Measurements from ENCODE around the gene PDHX.
"Not testable (repeated sequence)": the region's sequence is repeated elsewhere in the genome, so short reads cannot be mapped to it uniquely, and the experiment has no call there.

DNA sequence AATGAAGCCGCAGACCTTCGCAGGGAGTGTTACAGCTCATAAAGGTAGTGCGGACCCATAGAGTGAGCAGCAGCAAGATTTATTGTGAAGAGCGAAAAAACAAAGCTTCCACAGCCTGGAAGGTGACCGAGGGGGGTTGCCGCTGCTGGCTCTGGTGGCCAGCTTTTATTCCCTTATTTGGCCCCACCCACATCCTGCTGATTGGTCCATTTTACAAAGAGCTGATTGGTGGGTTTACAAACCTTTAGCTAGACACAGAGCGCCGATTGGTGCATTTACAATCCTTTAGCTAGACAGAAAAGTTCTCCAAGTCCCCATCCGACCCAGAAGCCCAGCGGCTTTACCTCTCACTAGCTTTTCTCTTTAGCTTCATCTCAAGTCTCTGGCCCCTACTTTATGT, 2.9 kb upstream of the PDHX start:
- TF ChIP-seq, protein P1, sequence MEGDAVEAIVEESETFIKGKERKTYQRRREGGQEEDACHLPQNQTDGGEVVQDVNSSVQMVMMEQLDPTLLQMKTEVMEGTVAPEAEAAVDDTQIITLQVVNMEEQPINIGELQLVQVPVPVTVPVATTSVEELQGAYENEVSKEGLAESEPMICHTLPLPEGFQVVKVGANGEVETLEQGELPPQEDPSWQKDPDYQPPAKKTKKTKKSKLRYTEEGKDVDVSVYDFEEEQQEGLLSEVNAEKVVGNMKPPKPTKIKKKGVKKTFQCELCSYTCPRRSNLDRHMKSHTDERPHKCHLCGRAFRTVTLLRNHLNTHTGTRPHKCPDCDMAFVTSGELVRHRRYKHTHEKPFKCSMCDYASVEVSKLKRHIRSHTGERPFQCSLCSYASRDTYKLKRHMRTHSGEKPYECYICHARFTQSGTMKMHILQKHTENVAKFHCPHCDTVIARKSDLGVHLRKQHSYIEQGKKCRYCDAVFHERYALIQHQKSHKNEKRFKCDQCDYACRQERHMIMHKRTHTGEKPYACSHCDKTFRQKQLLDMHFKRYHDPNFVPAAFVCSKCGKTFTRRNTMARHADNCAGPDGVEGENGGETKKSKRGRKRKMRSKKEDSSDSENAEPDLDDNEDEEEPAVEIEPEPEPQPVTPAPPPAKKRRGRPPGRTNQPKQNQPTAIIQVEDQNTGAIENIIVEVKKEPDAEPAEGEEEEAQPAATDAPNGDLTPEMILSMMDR (conservative IDR thresholded peaks at IDR 0.05; ENCODE audit: low read length), result not testable (repeated sequence)
- TF ChIP-seq EZH2phosphoT487 (IDR thresholded peaks at IDR 0.05; ENCODE audit: borderline replicate concordance), result not testable (repeated sequence)

Measured in Loucy (cell line).